Activated CD8-positive, alpha-beta memory T cell treated with anti-CD3 and anti-CD28 coated beads for 36 hours (primary cell): ENCODE measurements around the gene KSR2. TPM values are rescaled to one million over a fixed set of nuclear protein-coding genes. Genes with fewer than 3 reads are reported as not detected.

Experiments
- CTCF ChIA-PET: fragments of 350-600 bp; sonication (Branson Sonifier 250); formaldehyde crosslinking; loops from one replicate; lab custom pipeline; 2021; ENCODE audit warnings: antibody characterized with exemption; lab: Charles Lee
- POLR2A ChIA-PET: fragments of 350-600 bp; sonication (Branson Sonifier 250); formaldehyde crosslinking; loops from one replicate; lab custom pipeline; 2021; ENCODE audit warnings: antibody characterized with exemption; lab: Charles Lee
- total RNA-seq, 2 experiments: library from RNA; stranded (reverse); gene quantifications; one replicate each; pipeline ENCODE4 v1.2.3, GENCODE V29; 2021

Gene KSR2
- total RNA-seq, 2 experiments from 2014 or later: 0.02 TPM; not detected in 1

DNA sequence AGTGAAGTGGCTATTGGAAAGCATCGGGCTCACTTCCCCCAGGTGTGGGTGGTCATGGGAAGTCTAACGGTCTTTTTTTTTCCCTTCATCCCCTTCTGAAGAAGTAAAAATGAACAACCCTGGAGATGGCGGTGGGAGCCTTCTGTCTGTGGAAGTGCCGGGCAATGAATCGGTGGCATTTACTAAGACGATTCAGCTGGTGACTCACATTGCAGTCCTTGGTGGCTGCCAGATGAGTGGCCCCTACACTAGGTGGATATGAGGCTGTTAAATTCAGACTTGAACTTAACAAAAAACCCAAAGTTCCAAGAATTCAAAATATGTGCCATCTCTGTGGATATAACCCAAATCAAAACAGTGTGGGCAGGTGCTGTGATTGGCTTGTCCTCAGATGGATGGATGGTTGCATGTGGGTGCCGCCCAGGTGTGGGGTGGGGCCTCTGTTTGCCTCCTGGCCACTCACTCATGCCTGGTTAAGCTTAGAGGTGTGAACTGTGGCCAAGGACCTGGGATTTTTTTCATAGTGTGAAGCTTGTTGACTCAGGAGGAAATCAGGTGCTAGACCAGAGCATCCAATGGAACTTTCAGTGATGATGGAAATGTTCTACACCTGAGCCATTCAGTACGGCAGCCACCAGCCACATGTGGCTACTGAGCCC, 430.6 kb downstream of the KSR2 start:
- ChIA-PET POLR2A (no interaction called here), CTCF (interaction anchor here (0.6 kb wide), 1 partner anchor 72 kb away, joined by 5 read pairs; no protein-coding TSS in a partner anchor)

DNA sequence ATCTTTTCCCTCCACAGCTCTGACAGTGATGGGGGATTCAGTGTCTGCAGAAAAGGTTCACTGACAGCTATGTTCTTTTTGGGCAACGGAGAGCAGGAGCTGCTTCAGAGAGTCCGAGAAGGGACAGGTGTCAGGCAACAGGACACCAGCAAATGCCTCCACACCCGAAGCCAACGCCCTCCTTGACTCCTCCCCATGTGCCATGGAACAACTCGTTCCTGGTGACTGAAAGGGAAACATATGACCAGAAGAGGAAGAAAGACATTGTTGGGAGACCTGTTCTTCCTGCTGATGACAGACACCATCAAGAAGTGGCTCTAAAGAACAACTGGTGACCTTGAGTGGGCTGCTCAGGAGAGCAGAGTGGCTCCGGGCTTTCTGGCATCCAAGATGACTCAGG, 435.1 kb downstream of the KSR2 start:
- ChIA-PET CTCF (no interaction called here), POLR2A (no interaction called here)

DNA sequence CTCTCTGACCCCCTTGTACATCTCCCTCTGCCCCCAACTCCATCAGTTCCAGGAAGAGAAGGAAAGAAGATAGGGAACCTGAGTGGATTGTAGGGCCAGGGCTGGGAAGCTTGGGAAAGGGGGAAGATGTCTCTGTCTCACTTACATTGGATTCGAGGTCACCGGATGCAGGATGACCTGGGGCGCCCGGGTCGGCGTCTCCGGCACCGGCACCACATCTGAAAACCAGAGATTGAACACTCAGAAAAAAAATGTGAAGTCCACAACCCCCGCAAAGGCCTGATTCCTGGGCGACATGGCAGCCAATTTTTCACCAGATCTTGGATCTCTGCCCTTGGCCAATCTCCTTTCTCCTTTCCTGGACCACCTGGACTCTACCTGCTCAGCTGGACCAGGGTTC, 438.0 kb downstream of the KSR2 start:
- ChIA-PET POLR2A (no interaction called here), CTCF (no interaction called here)

DNA sequence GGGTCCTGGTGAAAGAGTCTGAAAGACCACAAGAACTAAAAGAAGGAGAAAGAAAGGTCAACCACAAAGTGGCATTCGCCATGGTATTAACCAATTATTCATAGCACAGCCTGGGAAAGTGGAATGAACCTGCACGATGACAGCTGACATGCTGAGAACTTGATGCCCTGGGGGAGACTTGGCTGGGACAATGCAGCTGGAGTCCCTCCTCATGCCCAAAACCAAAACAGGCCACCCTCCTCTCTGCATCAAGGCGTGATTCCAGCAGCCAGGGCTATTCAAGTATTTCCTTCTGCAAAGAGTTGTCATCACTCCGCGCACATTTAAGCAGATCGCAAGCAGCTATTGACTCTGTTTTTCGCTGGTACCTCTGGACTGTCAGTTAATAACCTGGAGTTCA, 440.3 kb downstream of the KSR2 start:
- ChIA-PET POLR2A (no interaction called here), CTCF (no interaction called here)

DNA sequence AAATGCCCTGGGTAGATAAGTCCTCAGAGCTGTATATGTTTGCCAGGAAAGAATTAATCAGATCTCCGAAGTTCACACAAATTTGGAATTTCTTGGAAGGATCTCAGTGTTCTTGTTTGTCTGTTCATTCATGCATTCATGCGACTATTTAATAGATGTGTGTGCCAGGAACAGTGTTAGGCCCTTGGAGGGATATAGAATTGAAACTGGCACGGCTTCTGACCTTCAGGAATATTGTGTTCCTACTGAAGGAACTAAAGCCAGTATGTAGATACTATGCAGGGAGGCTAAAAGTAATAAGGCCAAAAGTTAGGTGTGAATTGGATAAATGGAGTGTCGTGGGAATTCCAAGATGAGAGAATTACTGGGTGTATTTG, 441.3 kb downstream of the KSR2 start:
- CTCF ChIA-PET: no interaction called here
- POLR2A ChIA-PET: no interaction called here

DNA sequence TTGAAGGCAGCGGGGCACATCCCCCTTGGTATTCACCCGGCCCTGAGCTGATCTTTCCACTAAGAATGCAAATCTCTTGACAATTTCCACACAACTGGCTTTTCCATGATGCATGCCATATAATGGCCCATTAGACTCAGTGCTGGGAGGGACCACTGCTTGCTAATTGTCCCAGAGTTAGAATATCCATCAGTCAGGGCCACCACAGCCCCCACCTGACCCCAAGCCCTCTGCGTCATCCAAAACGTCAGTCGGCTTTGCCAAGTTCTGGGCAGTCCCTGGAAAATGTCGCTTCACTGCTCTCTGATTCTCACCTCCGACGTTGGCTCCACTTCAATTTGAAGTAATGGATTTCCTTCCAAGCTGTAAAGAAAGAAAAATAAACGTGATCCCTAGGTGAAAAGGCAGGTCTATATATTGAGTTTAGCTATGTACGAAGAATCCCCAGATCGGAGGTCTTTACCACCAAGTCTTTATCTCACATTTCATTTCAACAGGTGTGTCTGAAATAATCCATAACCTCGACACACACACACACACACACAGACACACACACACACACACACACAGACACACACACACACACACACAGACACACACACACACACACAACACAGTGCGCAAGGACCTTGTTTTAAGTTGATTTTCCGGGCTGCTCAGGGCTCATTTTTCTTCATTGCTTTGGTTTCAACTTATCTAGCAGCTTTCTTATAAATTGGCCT, 441.9 kb downstream of the KSR2 start:
- ChIA-PET POLR2A (no interaction called here), CTCF (no interaction called here)

DNA sequence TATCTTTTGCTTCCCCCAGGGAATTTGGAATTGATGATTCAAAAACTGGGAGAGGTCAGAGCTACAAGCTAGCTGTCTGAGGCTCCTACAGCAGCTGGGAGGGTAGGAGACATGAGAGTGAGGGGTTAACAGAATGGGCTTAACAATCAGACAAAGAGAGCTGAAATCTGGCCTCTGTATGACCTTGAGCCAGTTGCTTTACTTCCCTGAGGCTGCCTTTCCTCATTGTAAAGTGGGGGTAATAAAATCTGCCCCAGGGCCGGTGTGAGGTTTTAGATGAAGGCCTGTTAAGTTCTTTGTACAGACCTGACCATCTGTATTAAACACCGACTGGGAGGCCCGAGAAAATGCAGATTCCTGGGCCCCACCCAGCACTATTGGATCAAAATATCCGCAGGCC, 443.0 kb downstream of the KSR2 start:
- ChIA-PET POLR2A (no interaction called here), CTCF (no interaction called here)

DNA sequence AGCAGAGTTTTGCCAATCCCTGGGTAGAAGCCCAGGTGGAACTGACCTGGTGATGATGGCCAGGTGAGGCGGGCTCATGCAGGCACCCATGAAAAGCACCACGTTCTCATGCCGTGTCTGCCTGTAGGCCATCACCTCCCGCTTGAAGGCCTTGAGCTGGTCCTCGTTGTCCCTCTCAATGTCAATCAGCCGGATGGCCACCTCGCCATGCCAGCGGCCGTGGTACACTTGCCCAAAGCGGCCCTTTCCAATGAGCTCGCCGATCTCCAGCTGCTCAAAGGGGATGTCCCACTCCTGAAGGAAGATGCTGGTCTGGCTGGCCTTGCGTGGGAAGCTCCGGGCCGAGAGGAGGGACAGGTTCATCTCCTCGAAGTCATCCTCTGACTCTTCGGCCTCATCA, 444.0 kb downstream of the KSR2 start:
- CTCF ChIA-PET: no interaction called here

DNA sequence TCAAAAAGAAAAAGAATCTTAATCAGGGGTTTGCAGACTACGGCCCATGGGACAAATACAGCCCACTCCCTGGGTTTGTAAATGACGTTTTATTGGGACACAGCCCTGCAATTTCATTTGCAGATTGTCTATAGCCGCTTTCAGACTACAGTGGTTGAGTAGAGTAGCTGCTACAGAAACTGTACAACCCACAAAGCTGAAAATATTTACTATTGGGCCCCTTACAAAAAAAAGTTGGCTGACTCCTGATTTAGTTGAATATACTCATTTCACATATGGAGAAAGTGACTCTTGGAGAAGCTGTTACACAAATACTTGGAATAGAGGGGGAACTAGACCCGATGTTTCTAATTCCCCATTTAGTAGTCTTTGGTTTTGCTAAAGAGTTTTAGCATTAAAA, 444.8 kb downstream of the KSR2 start:
- CTCF ChIA-PET: no interaction called here
- POLR2A ChIA-PET: no interaction called here

More for the DNA sequence above, 444.0 kb downstream of the KSR2 start:
- POLR2A ChIA-PET: no interaction called here

DNA sequence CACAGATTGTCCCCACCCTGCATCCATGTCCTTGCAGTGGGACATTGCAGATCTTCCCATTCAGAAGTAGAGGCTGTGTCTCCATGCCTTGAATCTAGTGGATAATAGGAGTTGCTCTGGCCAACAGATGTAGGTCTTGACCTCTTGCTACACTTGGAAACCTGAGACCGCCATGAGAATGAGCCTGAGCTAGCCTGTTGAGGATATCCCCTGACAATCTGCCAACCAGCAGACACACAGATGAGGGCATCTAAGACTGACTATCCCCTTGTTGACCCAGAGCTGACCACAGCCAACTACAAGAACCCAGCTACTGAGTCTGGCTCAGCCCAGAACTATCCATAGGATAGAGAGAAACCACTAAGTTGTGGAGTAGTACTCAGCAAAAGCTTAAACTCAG, 446.2 kb downstream of the KSR2 start:
- ChIA-PET CTCF (no interaction called here), POLR2A (no interaction called here)

DNA sequence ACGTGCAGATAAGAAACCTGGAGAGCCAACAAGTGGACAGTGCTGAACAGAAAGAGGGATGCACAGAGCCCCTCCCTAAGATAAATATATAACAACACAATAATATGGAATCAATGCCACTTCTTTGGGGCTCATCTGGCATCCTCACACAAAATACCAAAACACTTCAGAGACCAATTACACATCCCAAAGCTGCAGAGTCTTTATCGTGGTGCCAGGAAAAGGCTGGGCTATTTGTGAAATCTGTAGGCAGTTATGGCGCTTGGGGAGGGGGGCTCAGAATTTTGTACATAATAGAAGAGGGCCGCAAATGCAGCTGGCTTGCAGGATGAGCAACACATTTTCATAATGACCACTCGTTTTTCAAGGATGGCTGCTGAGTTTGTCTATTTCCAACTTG, 446.9 kb downstream of the KSR2 start:
- ChIA-PET POLR2A (no interaction called here), CTCF (no interaction called here)

DNA sequence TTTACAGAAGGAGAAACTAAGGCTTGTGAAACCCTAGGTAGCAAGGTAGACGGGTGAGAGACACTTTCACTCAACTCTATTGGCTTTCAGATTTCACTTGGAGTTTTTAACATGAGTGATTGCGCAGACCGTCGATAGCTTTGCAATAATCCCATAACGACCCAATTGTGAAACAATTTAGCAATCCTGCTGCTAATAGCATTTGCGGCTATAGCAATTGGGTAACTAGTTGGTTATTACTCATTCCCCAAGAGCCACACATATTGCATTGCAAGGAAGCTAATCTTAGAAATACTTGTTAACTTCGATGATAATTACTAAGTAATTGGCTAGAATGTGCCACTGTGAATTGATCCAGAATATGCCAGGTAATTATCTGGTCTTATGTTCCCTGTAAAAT, 447.4 kb downstream of the KSR2 start:
- ChIA-PET POLR2A (no interaction called here), CTCF (no interaction called here)

DNA sequence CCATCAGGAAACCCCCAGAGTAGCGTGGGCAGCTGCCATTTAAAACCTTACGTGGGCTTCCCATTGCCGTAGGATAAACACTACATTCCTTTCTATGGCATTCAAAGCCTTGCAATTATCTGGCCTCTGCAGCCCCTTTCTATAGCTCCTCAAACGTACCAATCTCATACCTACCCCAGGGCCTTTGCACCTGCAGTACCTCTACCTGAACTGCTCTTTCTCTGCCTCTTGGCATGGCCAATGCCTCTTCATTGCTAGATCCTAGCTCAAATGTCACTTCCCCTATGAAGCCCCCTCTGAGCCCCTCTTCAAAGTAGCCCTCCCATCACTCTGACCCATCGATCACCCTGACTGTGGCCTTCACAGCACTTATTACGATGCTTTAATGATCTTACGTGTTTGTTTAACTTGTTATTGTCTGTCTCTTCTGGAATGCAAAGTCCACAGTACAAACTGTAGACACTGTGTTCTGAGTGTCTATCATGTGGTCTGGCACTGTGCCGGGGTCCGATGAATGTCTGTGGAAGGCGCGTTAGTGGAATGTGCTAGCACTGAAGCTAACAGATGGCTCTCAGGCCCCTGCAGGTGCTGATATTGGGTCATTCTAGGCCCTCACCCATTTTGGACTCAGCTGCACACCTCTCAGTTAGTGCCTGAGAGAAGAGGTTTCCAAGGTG, 450.1 kb downstream of the KSR2 start:
- ChIA-PET POLR2A (no interaction called here), CTCF (no interaction called here)

DNA sequence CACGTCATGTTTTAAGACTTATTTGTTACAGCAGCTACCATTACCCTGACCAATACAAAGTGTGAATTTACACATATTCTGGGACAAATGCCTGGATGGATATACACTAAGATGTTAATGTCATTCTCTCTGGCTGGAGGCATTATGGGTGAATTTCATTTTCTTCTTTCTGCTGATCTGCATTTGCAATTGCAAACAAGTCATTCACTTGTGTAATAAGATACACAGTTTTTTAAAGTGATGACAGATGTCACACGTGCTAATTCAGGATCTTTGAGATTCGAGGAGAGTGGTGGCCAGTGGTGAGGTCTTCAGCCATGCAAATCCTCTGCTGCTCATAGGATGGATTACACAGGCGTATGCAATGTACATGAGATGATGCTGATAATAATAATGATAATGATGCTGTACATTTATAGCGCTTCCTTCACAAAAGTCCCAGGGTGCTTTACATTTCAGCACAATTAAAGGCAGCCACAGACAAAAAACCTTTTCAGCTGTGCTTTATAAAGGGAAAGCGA, 451.5 kb downstream of the KSR2 start:
- ChIA-PET POLR2A (no interaction called here), CTCF (no interaction called here)

DNA sequence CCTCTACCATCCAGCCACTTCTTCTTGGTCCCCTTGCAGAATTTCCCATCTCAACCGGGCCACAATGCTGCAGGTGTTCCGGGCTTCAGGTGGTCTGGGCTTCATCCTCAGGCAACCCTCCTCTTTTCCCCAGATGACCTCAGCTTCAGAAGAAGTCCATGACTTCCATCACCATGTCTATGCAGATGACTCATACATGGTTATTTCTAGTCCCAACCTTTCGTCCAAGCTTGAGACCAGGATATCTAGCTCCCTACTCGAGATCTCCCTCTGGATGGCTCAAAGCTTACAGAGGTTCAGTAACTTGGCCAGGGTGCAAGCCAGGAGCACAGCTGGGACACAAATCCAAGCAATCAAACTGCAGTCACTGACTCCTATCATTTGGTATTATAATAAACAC, 452.8 kb downstream of the KSR2 start:
- ChIA-PET CTCF (no interaction called here), POLR2A (no interaction called here)

DNA sequence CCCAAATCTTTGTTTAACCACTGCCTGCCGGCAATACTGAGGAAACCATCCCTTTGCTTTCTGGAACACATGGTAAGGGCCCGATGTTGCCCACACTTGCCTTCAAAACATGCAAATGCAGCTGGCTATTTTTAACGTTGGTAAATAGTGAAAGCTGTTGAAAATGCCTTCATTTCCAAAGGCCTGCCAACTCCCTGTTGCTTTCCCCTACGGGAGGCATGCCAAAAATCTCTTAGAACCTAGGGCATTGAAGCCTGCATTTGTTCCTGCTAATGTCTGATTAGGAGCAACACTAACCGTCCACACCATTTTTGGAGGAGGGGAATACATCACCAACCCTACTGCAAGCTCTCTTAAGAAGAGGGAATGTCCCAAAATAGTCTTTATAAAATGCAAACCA, 454.8 kb downstream of the KSR2 start:
- CTCF ChIA-PET: no interaction called here
- POLR2A ChIA-PET: no interaction called here

DNA sequence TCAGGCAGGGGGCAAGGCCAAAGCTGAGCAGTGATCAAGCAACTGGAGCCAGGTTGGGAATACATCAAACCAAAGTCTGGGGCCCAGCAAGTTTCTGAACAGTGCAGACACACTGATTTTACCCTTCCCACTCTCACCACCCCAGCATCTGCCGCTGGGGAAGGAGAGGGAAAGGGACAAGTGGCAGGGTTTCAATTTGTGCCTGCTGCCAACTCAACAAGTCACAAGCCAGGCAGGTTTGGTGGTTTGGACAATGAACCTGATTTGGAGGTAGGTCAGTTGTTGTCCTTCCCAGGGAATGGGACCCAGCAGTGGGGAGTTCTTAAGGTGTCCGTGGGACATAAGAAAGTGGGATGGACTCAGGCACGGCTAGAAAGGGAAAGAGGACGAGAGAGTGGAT, 455.4 kb downstream of the KSR2 start:
- POLR2A ChIA-PET: no interaction called here
- CTCF ChIA-PET: no interaction called here

DNA sequence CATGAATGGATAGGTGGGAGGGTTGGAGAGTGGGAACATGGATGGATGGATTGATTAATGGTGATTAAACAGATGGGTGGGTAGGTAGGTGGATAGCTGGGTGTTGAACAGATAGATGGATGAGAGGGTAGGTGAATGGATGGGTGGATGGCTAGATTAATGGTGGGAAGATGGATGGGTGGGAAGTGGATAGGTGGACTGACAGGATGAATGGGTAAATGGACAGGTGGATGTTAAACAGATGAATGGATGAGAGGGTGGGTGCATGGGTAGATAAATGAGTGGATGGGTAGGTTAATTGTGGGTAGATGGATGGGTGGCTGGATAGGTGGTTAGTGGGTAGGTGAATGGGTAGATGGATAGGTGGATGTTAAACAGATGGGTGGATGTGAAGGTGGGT, 460.3 kb downstream of the KSR2 start:
- POLR2A ChIA-PET: no interaction called here
- CTCF ChIA-PET: no interaction called here

DNA sequence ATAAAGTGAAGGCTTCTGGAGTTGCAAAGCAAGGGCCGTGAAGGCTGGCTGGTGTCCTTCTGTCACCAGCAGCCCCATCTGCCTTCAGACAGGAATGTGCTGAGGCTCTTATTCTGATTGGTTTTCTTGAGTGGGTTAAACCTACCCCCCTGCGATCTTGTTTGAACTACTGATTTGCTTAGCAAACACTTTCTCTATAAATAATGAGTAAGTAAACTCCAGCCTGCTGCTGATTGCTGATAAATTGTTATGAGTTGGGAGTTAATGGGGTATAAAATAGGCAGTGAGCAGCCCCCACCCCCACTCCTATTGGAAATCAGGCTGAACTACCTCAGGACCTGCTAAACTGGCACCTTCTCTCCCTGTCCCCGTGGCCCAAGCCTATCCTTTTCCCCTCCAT, 461.2 kb downstream of the KSR2 start:
- ChIA-PET CTCF (no interaction called here), POLR2A (no interaction called here)

DNA sequence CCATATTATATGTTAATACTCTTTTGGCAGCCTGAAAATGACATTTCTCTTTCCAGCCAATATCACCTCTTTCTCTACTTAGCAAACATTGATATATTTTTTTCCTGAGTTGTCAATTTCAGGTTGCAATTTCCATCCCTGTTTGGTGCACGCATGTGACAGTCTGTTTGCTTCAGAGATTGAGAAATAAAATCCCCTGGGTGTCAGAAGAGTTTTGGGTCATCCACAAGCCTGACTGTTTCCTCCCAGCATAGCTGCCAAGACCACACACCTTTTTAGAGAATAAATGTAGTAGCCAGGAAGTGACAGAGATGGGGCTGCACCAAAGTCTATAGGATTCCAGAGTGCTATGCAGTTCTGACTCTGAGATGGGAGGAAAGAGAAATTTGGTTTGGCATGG, 462.5 kb downstream of the KSR2 start:
- POLR2A ChIA-PET: no interaction called here
- CTCF ChIA-PET: no interaction called here

DNA sequence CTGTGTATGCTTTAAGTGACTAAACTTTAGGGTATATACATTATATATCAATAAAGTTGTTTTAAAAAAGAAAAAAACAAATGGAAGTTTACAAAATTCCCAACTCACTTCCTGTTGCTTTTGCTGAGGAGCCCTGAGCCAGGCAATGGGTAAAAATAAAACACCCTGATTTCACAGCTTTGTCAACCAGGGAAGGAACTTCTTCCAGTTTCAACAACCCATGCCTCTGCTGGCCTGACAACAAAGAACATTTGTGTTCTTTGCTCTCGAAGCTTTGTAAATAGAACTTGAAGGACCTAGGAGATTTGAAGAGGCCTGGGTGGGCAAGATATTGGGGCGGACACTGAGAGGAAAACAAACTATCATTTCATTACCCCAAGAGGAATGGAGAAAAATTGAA, 466.2 kb downstream of the KSR2 start:
- CTCF ChIA-PET: interaction anchor here (0.6 kb wide), 1 partner anchor 108 kb away, joined by 4 read pairs; no protein-coding TSS in a partner anchor
- POLR2A ChIA-PET: no interaction called here
